HG03469 (cell line): ENCODE data around the gene TNNT3.

Experiments used
- ATAC-seq: cut with Tn5 transposase; IDR thresholded peaks from one replicate; pipeline ENCODE4 v1.9.1; 2021; ENCODE audit warnings: mild to moderate bottlenecking, moderate library complexity, moderate number of reproducible peaks; ENCODE audit not compliant: unreplicated experiment

TNNT3 gene

DNA sequence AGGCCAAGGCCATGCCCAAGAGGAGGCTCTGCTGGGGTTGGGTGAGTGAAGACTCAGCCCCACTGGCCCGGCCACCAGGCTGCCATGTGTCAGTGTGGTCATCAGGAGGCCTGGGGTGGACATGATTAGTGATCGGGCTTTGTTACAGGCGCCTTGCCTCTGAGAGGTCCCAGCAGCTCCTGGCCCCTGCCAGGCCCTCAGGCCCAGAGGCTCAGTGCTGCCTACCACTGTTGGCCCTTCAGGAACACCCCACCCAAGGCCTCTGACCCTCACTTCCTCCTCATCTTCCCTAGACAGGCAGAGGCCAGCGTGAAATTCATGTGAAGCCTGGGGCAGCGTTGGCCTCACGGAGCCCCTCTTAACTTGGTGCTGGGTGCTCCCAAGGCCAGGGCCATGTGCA lies 29.8 kb downstream of the TNNT3 start:
- no peak for ATAC-seq

GRCh38 chr11:1949922-1950321 lies 30.4 kb downstream of the TNNT3 start:
- ATAC-seq: no peak

DNA sequence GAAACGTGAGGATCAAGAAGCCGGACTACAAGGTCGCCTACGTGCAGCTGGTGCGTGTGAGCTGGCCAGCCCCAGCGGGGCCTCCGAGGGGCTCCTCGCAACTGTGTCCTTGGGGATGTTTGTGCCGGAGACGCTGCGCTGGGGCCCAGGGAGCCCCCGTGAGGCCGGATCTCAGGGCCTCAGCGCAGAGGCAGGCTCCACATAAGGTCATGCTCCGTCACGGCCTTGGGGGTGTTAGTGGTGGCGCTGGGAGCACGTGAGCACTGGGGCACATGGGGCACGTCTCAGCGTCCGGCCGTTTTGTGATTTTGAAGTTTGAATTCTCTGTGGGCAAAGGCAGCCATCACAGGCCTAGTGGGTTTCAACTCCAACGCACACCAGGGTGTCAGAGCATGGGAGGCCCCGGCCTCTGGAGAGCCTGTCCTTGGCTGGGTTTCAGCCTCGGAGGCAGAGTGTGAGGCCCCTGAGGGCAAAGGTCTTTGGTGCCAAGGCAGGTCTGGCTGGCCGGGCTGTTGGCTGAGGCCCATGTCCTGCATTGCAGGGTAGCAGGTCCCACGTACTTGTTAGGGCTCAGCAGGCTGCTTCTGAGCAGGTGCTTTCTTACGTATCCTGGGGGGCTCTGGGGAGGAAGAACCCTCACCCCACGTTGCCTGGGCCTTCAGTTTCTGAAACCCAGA lies 33.4 kb downstream of the TNNT3 start:
- ATAC-seq: no peak

GRCh38 chr11:1953489-1954266 lies 34.2 kb downstream of the TNNT3 start:
- ATAC-seq: no peak

GRCh38 chr11:1958367-1958766 lies 38.9 kb downstream of the TNNT3 start:
- no peak for ATAC-seq

DNA sequence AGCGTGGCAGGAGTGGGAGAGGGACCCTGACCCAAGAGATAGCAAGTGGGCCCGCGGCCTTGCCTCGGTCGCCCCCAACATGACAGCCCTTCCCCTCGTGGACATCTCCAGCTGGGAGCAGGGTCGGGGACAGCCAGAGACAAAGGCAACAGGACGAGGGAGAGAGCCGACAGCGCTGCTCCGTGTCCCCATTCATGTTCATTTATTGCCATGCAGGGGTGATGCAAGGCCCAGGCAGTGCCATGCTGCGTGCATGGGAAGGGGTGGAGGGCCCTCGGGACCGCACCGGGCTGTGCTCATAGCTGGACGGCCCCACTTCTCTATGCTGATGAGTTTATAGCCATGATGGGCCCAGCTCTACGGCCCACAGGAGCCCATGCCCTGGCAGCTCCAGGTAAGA lies 40.3 kb downstream of the TNNT3 start:
- ATAC-seq: no peak

GRCh38 chr11:1963864-1964263 lies 44.4 kb downstream of the TNNT3 start:
- no peak for ATAC-seq

GRCh38 chr11:1964348-1964747 lies 44.8 kb downstream of the TNNT3 start:
- ATAC-seq: no peak

DNA sequence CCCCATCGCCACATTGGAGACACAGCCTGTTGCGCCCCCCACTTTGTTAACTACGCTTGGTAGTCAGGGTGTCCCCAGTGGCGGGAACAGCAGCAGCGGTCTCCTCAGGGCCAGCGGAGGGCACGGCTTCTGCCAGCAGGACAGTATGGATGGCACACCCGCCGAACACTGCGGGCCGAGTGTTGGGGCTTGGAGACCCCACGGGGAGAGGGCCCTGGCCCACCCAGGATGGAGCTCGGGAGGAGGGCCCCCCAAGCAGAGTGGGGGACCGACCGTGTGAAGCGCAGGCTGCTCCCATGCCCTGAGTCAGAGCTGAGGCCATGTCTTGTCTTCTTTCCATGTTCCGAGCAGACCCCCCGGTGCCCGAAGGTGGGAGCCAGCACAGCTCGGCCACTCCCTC lies 45.5 kb downstream of the TNNT3 start:
- no peak for ATAC-seq

- no peak for ATAC-seq
Observed at GRCh38 chr11:1966531-1966930, 47.0 kb downstream of the TNNT3 start.

- no peak for ATAC-seq
Observed at GRCh38 chr11:1967641-1968225, 48.2 kb downstream of the TNNT3 start.

GRCh38 chr11:1968454-1969002 lies 49.0 kb downstream of the TNNT3 start:
- no peak for ATAC-seq

GRCh38 chr11:1969035-1969434 lies 49.5 kb downstream of the TNNT3 start:
- no peak for ATAC-seq

- no peak for ATAC-seq
Observed at GRCh38 chr11:1969776-1970175, 50.3 kb downstream of the TNNT3 start.

- ATAC-seq: no peak
Observed at GRCh38 chr11:1970956-1971355, 51.5 kb downstream of the TNNT3 start.

DNA sequence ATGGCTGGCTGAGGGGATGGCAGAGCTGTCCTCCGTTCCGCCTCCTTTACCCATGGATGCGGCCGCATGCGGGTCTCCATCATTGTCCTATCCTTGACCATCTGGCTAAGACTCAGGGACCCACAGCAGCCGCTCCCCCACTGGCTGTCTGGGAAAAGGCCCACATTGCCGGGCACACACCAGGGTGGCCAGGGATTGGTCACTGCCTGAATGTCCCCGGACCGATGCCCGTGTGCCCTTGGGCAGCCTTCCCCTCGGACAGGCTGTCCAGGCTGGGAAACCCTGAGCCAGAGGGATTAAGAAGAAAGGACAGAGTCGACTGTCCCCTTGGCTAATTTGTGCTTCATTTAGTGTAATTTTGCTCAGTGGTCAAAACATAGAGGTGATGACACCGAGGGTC lies 55.7 kb downstream of the TNNT3 start:
- no peak for ATAC-seq

- no peak for ATAC-seq
Observed at GRCh38 chr11:1978720-1979473, 59.4 kb downstream of the TNNT3 start.

DNA sequence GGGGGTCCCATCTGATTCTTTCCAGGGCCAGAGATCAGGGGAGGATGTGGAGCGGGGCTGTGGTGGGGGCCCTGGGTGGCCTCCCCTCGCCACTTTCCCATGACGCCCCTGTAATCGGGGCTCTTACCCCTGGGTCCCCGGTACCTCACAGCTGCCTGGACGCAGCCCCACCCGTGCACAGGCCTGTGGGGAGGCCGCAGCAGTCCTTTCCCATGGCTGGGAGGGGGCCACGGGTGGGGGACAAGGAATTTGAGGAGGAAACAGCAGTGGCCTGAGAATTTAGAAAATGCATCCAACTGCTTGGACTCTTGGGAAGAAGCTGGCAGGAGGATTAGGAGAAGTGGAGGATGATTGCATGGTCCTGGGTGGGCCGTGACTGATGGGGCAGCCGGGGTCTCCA lies 60.1 kb downstream of the TNNT3 start:
- ATAC-seq: no peak

GRCh38 chr11:1982873-1983600 lies 63.5 kb downstream of the TNNT3 start:
- no peak for ATAC-seq

GRCh38 chr11:1983601-1983961 lies 64.1 kb downstream of the TNNT3 start:
- no peak for ATAC-seq

- no peak for ATAC-seq
Observed at GRCh38 chr11:1987024-1987423, 67.5 kb downstream of the TNNT3 start.
